Activated CD4-positive, alpha-beta T cell treated with anti-CD3 and anti-CD28 coated beads, Interleukin-2, amount 50 U/mL, for 1 hour (primary cell): ENCODE data around the gene GNB2.
A peak's percentile ranks its signal among the peaks of the same experiment; 100 is the strongest.
"Not testable (repeated sequence)": the region's sequence is repeated elsewhere in the genome, so short reads cannot be mapped to it uniquely, and the experiment has no call there.

ENCODE experiments used
- DNase-seq: peaks from one replicate; pipeline ENCODE4 v3.0.0-alpha.2; 2020

GNB2 gene

GRCh38 chr7:100665168-100665726, 8.3 kb upstream of the GNB2 start:
- no peak for DNase-seq

GRCh38 chr7:100667331-100668068, 6.0 kb upstream of the GNB2 start:
- no peak for DNase-seq

- DNase-seq: no peak
These were observed 5.5 kb upstream of the GNB2 start for GRCh38 chr7:100668069-100668449.

- DNase-seq: not testable (repeated sequence)
These were observed 4.4 kb upstream of the GNB2 start for GRCh38 chr7:100669106-100669505.

- no peak for DNase-seq
These were observed 3.5 kb upstream of the GNB2 start for GRCh38 chr7:100670074-100670473.

GRCh38 chr7:100671353-100672327, 1.9 kb upstream of the GNB2 start:
- DNase-seq: no peak

GRCh38 chr7:100673942-100674410, 436 bp downstream of the GNB2 start:
- DNase-seq: peak; percentile 40

GRCh38 chr7:100674411-100675104, 1.0 kb downstream of the GNB2 start:
- DNase-seq: peak; percentile 30

GRCh38 chr7:100675105-100675451, 1.5 kb downstream of the GNB2 start:
- DNase-seq: peak; percentile 53

GRCh38 chr7:100675581-100676350, 2.2 kb downstream of the GNB2 start:
- peak; percentile 93 for DNase-seq

- DNase-seq: no peak
These were observed 3.2 kb downstream of the GNB2 start for GRCh38 chr7:100676501-100677306.

GRCh38 chr7:100677308-100678267, 4.0 kb downstream of the GNB2 start:
- no peak for DNase-seq

- DNase-seq: no peak
These were observed 4.9 kb downstream of the GNB2 start for GRCh38 chr7:100678291-100678984.

- no peak for DNase-seq
These were observed 5.8 kb downstream of the GNB2 start for GRCh38 chr7:100679129-100679926.

- no peak for DNase-seq
These were observed 6.5 kb downstream of the GNB2 start for GRCh38 chr7:100679927-100680575.

- DNase-seq: no peak
These were observed 7.2 kb downstream of the GNB2 start for GRCh38 chr7:100680576-100681271.

GRCh38 chr7:100681491-100682227, 8.1 kb downstream of the GNB2 start:
- no peak for DNase-seq
